Amniotic stem cell (primary cell): Measurements from ENCODE around the gene KLHL12.

ENCODE experiments used
- DNase-seq: peaks from one replicate; lab custom pipeline; 2025; lab: John Stamatoyannopoulos, UW

The KLHL12 gene

DNA sequence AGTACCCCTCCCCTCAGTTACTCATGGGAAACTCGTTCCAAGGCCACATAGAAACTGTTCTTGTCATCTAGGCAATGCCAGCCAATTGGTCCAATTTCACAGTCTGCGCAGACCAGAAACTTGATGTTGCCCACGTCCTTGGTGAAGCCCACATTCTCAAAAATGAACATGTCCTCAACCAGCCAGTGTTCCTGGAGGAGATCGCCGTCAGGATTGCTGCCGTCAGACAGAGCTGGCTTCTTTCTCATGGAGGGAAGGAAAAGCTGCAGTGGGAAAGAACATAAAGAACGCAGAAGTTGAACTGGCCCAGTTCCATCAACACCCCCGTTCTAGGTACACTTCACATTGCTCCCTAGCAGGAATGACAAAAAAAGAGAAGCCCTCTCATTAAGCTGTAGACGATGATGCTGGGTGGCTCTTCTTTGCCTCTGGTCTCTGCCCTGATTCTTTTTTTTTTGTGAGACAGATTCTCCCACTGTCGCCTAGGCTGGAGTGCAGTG, 46.0 kb downstream of the KLHL12 start:
- DNase-seq: no peak

DNA sequence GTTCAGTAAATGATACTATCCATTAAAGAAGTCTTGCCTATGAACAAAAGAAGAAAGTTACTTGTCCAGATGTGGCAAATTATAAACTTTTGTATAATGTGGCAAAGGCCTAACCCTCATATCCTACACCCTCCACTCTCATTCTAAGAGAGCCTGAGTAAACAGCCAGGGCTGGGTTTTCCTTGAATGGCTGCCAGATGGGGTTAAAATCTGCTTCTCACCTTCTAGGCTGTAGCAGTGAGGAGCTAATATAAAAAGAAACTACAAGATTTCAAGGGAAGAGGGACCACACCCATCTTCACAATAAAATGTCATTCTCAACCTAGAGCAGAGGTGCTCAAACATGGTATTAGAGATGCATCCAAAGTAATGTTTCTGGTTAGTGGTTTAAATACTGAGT, 47.0 kb downstream of the KLHL12 start:
- DNase-seq: no peak

DNA sequence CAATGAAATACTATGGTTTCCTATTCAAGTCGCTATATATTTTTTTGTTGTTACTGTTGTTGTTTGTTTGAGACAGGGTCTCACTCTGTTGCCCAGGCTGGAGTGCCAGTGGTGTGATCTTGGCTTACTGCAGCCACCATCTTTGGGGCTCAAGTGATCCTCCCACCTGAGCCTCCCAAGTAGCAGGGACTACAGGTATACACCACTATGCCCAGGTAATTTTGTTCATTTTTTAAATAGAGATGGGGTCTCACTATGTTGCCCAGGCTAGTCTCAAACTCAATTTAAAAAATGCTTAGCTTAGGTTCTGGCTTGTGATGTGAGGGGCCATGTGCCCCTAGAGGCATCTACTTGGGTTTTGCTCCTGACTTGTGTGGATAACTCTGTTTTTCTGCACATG, 47.9 kb downstream of the KLHL12 start:
- no peak for DNase-seq

DNA sequence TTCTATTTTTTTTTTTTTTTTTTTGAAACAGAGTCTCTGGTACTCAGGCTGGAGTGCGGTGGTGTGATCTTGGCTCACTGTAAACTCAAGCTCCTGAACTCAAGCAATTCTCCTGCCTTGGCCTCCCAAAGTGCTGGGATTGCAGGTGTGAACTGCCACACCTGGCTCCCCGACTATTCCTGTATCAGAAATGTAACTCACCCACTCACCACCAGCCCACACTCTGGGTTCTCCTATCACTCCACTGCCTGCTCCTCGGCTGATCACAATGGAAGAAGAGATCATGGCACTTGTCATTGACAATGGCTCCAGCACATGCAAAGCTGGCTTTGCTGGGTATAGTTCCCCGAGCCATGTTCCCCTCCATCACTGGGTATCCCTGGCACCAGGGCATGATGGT, 54.0 kb downstream of the KLHL12 start:
- no peak for DNase-seq

DNA sequence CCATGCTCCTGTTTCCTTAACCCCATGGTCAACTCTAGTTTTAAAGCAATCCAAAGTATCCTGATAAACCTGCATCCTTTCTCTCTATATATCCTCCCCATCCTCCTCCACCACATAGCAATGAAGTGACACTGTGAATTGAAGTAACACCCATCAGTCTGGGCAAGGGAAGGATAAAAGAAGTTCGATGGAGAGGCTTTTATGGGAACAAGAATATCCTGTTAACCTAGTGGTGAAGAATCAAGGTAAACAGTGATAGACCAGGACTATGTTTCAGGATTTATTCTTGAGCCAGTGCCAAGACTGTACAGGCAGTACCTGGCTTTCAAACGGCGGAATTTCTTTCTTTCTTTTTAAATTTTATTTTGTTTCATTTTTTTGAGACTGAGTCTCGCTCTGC, 55.7 kb downstream of the KLHL12 start:
- no peak for DNase-seq

DNA sequence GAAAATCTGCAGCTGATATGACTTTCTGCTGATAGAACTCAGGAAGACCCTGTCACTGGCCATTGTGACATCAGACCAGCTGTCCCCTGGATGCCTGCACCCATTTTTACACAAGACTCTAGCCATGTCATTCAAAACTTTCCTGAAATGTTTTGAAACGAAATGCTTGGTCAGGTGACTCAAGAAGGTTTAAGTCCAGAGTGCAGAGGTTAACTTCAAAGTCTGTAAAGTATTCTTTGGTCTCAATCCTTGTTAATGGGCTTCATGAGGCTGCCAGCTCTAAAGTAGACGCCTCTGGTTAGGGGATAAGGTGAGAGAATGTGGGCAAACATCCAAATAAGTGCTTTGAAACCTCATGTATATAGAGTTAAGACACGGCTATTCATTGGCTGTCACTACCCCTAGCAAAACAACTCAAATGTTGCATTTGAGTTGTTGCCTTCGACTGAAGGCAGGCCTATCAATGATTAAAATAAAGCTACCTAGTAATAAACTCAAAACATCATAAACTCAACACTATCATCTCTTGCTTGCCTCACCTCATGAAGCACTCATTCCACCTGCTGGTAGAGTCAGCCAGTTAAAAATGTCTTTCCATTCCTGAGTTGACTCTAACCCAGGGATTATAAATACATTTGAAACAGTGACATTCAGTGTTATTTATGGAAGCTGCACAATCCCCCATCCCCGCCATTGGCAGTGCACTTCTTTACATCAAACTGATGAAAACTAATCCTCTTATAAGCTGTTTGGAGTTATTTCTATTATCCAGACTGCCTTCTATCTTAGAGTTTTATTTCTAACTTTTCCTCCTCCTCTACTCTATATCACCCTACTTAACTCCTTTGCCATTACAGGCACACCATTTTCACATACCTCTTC, 64.1 kb downstream of the KLHL12 start:
- no peak for DNase-seq

DNA sequence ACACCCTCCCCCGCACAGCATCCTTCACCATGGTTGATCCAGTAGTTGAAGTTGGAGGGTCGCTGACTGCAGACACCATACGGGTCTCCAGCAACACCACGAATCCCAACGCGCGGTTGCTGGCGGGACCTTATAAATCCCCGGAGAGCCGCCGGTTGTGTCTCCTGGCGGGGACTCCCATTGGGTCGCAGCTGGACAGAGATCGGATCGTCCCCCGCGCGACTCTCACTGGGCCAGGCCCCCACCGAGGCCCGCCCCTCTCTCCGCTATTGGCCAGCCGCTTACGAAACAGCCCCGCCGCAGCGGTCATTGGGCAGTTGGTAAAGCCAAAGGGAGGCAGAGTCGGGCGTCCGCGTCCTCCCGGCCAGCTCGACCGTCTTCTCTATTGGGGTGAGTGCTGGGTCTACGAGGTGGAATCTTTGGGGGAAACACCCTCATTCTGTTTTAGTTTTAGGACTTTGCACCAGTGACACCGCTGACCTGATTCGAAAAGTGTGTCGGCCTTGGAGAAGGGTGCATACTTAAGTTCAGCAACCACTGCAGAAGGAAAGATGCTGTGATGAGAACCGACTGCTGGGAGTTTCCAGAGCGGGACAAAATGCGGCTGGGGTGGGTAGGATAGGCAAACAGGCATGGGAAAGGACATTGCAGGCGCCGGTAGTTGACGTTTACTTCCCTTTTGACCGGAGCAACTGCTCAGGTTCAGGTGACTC, 65.5 kb downstream of the KLHL12 start:
- peak; percentile 90 for DNase-seq

DNA sequence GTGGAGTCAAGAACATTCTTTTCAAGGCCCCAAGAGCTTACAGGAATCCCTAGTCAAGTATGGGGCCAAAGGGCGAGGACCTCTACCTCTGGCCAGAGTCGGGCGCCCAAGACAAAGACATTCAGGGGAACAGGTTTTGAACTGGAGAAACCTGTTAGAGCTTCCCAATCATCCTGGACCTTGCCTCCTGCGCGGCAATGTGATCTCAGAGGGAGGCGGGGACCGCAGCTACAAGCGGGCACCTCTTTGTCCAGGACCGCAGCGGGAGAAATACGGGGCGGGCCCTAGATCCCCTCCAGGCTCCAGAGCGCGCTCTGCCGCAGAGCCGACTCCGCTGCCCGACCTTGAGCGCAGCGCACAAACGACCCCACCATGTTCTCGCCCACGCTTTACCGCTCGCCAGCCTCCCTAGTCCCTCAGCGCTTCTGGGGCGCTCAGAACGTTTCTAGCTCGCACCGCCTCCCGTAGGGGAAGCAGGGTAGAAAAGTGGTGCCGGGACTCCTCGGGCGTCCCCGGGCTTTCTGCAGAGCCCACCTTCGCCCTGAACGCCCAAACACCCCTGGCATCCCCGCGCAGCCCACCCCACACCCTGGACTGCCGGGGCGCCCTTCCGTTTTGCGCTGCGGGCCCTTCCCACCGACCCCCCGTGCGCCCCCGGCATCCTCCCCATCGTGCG, 66.2 kb downstream of the KLHL12 start:
- no peak for DNase-seq

DNA sequence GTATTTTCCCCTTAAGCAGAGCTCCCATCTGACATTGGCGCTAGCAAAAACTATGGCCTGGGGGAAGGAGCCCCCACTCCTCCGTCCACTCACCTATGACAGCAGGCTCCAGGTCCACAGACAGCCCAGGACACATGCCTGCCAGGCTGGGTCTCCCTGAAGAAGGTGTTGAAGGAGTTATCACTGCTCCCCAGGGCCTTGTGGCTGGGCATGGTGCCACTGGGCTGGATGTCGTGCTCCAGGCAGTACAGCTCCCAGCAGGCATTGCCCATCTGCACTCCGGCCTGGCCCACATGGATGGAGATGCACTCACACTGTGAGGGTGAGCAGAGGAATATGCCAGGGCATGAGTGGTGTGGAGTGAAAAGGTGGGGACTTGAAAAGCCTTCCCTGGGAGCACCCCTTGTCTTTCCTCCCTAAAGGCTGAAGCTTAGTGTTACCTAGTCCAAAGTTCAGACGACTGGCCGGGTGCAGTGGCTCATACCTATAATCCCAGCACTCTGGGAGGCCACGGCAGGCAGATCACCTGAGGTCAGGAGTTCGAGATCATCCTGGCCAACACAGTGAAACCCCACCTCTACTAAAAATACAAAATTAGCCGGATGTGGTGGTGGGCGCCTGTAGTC, 68.1 kb downstream of the KLHL12 start:
- no peak for DNase-seq

DNA sequence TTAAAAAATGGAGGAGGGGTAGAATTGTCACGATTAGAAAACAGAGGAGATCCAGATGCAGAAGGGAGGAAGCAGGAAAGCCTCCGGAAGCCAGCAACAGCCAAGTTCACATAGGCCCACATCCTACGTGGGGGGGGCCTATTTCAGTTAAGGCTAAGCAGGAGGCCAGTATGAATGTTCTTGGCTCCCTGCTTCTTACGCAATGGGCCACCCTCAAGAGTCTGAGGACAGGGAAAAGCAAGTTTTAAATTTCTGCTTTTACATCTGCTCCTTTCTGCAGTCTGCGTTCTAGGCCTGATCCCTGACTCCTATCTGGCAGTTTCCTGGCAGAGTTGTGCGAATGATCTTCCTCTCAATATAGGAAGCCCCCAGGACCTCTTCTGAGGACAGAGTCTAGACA, 68.7 kb downstream of the KLHL12 start:
- no peak for DNase-seq

DNA sequence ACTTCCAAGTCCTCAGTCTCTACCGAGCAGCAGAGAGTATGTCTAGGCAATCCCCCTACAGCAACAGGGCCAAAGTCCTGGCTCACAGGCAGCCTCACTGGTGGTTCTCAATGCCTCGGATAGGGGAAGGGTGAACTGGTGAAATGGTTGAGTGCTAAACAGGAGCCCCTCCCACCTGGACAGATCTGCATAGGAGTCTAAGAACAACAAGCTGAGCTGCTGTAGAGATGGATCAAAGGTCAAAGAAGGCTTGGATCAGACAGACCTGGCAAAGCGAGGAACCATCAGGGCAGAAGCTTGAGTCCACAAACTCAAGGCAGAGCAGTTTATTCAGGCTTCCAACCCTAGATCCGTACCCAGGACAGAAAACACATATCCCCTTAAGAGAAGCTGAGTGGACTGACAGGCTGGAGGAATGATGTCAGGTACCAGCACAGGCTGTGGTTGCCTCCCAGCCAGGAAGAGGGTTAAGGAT, 69.9 kb downstream of the KLHL12 start:
- no peak for DNase-seq

DNA sequence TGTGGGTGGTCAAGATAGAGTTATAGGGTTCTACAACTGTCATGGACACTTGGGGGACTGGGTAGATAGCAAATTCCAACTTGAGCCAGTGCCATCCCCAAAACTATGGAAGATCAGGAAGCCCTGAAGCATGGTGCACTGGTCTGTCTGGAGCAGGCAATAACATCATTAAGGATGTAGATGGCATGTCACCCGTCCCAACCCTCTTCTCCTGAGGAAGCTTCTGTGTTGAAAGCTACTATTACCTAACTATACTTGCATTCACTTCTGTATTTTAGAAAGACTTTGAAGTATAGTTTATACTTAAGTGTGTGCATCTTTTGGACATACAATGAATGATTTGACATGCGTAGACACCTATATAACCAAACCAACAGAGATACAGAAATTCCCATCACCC, 71.0 kb downstream of the KLHL12 start:
- DNase-seq: no peak

DNA sequence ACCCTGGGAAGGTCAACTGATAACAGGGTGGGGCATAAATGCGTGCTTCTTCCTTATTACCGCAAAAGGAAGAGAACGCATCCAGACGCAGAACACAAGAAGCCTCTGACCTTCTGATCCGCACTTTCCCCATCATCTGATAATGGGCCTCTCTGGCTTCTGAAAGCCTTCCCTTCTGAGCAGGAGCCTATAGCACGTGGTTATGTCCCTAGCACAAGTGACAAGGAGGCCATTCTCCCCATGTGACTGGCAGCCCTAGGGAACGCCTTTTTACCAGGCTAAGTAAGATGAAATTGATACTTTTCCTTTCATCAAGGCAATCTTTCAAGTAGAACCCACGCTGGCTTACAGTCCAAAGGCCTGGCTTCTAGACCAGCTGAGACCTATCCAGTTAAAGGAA, 72.2 kb downstream of the KLHL12 start:
- no peak for DNase-seq

DNA sequence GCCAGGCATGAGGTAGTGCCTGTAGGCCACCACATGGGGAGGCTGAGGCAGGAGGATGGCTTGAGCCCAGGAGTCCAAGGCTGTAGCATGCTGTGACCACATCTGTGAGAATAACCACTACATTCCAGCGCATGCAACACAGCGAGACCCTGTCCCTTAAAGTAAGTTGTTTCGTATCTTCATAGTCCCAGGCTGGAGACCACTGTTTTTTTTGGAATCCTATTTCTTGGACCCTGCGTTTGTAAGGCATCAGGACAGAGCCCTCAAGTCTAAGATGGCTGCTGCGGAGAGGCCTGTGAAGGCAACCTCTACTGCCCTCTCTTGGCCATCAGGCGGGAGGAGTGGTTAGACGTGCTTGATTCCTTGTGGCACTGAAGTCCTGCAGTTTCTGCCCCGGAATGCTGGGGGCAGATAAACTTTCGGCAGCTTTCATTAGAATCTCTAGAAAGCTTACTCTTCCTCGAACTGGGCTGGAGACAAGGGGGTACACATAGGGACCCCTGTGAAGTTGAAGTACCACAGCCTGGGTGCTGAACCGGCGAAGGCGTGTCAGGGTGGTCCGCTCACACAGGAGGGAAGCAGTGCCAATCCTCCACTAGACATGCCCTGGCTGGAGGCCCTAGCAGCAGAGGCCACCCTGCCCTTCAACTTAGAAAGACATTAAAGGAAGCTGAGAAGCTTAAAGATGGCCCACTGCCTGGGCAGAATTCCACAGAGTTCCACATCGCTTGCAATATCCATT, 74.7 kb downstream of the KLHL12 start:
- no peak for DNase-seq

DNA sequence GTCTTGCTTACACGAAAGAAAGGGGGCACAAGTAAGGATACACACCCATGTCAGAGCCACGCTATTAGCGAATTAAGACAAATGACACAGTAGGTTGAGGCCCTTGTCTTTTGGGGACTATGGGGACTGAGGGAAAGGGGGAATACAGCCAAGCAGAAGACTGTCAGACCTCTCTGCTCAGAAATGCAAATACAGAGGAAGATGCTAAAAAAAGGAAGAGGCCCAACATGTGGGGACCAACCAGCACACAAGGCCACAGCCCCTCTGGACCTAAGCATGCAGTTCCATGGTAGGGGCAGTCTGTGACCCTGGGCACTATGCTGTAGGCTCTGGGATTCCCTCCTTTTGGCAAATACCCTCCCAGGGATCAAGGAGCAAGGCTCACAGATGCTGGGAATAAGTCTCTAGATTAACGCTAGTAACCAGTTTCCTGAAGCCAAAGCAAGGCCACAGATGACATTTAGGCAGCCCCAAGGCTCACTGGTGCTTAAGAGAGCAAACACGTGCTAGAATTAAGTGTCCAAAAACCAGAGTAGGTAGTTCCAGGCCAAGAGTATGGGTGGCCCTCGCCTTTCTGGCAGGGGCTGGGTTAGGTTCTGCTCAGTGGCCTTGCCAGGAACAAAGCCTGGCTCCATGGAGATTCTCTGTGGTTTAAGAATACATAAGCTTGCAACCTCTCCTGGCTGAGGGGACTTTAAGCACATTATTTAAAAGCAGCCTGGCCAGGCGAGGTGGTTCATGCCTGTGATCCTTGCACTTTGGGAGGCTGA, 76.3 kb downstream of the KLHL12 start:
- DNase-seq: no peak

DNA sequence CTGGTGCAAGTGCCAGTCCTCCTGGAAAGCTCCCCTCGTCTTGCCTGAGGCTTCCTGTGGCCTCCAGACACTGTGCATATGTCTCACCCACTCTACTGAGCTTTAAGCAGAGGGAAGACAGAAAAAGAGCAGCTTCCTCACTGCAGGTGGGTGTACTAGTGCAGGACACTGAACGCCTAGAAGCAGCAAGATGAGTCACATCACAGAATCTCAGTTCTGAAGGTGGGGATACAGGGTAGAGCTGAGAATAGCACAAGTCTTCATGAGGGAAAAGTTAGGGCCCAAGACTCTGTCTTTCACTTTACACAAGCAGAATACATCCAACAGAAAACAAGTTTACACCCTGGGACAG, 78.9 kb downstream of the KLHL12 start:
- no peak for DNase-seq

DNA sequence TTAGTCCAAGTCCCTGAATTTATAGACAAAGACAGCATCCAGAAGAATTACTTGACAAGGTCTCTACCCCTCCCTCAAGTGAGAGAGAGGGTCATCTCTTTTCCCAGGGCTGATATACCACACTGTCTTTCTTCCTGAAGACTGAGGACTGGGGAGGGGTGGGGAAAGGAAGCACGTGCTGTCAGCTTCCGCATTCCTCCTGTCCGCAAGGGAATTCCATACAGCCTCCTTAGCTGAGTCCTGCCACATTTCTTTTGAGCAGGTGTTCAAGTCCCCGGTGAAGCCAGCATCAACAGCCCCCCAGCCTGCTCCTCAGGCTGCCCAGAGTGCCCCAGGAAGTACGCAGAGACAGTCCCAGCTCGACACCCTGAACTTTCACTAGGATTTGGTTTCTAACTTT, 82.1 kb downstream of the KLHL12 start:
- DNase-seq: no peak

DNA sequence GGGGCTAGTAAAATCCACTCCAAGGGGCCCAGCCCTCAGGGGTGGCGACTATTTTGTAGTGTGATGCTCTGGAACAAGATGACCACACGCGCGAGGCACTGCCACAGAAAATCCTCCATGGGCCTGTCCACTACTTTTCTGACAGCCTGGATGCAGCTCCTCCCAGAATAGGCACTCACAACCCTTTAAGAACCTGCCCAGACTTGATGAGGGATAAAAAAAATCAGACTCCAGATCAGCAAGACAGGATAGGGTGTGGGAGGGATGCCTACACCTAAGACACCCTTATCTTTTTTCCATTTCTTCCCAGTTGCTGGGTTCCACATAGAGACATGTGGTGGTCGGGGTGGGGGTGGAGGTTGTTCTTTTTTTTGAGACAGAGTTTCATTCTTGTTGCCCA, 82.8 kb downstream of the KLHL12 start:
- DNase-seq: no peak

DNA sequence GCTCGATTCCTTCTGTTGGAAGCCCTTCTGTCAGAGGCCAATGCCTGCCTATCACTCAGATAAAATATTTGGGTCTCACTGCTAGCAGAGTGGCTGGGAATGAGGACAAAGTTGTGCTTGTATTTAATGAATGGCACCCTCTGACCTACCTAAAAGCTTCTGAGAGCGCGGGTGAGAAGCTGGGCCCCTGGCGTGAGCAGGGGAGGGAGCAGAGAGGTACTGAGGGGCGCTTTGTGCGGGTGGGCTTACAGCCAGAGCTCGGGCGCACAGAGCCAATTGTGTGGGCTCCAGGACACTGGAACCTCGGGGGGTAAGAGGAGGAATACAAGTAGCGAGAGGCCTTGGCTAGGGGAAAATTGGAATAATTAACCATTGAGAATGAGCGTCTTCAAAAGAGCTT, 84.0 kb downstream of the KLHL12 start:
- no peak for DNase-seq
